ENCODE measurements around the gene HERC2. TPM values are rescaled to one million over a fixed set of nuclear protein-coding genes. Genes with fewer than 3 reads are reported as not detected.
"Not testable (repeated sequence)": the region's sequence is repeated elsewhere in the genome, so short reads cannot be mapped to it uniquely, and the experiment has no call there.

The HERC2 gene, protein sequence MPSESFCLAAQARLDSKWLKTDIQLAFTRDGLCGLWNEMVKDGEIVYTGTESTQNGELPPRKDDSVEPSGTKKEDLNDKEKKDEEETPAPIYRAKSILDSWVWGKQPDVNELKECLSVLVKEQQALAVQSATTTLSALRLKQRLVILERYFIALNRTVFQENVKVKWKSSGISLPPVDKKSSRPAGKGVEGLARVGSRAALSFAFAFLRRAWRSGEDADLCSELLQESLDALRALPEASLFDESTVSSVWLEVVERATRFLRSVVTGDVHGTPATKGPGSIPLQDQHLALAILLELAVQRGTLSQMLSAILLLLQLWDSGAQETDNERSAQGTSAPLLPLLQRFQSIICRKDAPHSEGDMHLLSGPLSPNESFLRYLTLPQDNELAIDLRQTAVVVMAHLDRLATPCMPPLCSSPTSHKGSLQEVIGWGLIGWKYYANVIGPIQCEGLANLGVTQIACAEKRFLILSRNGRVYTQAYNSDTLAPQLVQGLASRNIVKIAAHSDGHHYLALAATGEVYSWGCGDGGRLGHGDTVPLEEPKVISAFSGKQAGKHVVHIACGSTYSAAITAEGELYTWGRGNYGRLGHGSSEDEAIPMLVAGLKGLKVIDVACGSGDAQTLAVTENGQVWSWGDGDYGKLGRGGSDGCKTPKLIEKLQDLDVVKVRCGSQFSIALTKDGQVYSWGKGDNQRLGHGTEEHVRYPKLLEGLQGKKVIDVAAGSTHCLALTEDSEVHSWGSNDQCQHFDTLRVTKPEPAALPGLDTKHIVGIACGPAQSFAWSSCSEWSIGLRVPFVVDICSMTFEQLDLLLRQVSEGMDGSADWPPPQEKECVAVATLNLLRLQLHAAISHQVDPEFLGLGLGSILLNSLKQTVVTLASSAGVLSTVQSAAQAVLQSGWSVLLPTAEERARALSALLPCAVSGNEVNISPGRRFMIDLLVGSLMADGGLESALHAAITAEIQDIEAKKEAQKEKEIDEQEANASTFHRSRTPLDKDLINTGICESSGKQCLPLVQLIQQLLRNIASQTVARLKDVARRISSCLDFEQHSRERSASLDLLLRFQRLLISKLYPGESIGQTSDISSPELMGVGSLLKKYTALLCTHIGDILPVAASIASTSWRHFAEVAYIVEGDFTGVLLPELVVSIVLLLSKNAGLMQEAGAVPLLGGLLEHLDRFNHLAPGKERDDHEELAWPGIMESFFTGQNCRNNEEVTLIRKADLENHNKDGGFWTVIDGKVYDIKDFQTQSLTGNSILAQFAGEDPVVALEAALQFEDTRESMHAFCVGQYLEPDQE (N-terminal part only)
- total RNA-seq, result 10 to 100 TPM; 14.1 to 98.3 (median 58.6) TPM

DNA sequence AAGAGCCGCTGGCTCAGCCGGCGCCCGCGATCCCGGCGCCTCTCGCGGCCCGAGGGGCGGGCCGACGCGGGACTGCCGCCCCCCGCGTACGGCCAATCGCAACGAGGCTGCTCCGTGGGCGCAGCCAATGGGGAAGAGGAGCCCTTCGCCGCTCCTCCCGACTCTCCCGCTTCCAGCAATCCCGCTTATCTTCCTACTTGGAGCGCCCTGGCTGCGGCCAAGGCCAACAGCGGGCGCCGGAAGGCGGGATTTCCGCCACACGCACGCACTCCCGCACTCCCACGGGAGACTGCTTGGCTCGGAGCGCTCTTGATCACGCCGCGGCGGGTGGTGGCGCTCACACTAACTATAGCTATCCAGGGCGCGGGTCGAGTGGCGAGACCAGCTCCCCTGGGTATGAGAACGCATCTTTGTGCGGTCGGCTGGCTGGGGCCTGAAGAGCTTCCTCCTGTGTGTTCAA, at the start of gene HERC2:
Gene HERC2, minus strand, starts transcription at position 51 of the 460 bp plus-strand sequence. CDS start 746 bp downstream, outside the sequence.
- H3K9me3 ChIP-seq; H3K27ac ChIP-seq; DNase-seq; intact Hi-C loops (cut with DNase I; ENCODE audit: low total_unique reads); H3K4me1 ChIP-seq; H3K27me3 ChIP-seq; H3K36me3 ChIP-seq: not testable (repeated sequence)
- peak within 1 kb of the TSS; percentile 33 to 36 for H3K4me3 ChIP-seq

DNA sequence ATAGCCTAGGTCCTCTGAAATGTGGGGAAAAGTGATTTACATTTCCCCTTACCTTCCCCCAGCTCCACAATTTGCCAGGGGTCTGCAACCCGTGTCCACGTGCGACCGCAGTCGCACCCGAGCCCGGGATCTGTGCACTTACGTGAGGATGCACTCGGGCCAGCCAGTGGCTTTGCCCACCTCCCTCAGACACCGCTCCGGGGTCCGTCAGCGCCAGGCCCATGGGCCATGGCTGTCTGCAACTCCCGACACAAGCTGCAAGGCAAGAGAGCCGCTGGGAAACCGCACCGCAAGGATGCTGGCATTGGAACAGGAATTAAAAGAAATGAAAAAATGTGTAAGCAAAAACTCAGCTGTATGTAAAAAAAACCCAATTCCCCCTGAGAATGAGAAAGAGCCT, 43.5 kb upstream of the HERC2 start:
- H3K27ac ChIP-seq; H3K27me3 ChIP-seq; H3K4me3 ChIP-seq; H3K36me3 ChIP-seq; intact Hi-C loops (cut with DNase I; ENCODE audit: low total_unique reads); H3K9me3 ChIP-seq; DNase-seq; H3K4me1 ChIP-seq: not testable (repeated sequence)

DNA sequence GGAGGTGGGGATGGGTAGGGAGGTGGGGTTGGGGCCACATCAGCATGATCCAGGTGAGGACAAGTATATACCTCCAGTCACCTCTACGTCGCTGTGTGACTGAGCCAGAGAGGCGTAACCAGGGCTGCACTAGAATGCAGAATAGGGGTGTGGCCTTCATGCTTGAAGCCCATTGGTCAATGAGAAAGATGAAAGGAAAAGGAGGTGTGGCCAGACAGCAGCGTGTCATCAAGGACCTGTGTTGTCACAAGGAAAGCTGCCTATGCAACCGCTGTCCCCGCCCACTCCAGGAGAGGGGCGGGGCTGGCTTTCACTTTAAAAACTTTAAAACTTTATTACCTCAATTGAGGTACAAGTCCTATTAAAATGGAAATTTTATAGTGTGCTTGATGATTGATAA, 36.0 kb upstream of the HERC2 start, which contains the start of gene GOLGA6L24:
Gene GOLGA6L24, minus strand, starts transcription at position 101 of the 400 bp plus-strand sequence. Its CDS starts 61 bp downstream, at position 40.
- H3K36me3 ChIP-seq; H3K9me3 ChIP-seq; H3K4me1 ChIP-seq; H3K27me3 ChIP-seq; DNase-seq; H3K4me3 ChIP-seq; intact Hi-C loops (cut with DNase I; ENCODE audit: low total_unique reads); H3K27ac ChIP-seq: not testable (repeated sequence)

DNA sequence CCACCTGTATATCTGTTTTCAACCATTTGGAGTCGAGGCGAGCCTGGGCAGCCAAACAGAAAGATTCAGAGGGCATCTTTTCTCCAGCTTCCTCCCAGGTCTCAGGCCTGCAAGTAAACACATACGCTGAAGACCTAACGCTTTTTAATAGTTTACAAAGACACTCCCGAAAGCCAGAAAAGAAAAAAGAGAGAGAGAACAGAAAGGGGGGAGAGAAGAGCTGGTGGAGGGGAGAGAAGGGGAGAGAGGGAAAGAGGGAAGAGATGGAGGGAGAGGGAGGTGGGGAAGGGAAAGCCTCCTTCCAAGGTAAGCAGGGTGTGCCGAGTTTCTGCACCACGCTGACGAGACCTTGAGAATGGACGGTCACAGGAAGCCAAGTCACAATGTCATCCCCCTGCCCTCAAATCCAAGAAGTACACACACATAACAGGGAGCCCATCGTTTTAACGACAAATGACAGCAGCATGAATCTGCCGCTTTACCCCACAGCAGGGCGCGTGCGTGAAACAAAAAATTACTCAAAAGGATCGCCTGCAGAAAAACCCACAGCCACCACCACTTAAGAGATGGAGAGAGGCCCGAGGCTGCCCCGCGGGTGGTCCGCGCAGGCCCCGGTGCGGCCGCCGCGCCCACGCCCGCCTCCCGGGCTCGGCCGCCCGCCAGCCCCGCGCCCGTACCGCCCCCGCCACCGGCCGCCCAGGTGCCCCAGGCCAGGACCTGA, 461 bp downstream of the HERC2 start:
- H3K36me3 ChIP-seq; H3K27ac ChIP-seq; H3K9me3 ChIP-seq; DNase-seq; intact Hi-C loops (cut with DNase I; ENCODE audit: low total_unique reads); H3K27me3 ChIP-seq; H3K4me1 ChIP-seq: not testable (repeated sequence)
- H3K4me3 ChIP-seq, result peak overlapping the region; percentile 33 to 36

DNA sequence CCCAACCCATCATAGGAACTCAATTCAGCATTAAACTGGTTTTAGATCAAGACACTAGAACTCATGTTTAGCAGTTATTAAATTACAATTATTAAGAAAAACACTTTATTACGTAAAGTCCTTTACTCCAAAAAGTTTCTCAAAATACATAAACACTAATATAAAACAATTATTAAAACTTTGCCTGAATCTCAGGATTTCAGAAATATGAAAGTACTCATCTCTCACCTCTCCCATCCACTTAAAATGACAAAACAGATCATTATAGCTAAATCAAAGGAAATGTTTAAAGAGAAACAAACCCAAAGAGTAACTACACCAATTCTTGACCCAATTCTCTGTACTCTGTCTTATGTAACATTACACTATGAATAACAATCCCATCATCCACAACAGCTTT, 2.3 kb downstream of the HERC2 start:
- intact Hi-C loops (cut with DNase I; ENCODE audit: low total_unique reads); H3K27me3 ChIP-seq; H3K4me3 ChIP-seq; H3K4me1 ChIP-seq; DNase-seq; H3K9me3 ChIP-seq; H3K27ac ChIP-seq; H3K36me3 ChIP-seq: not testable (repeated sequence)

DNA sequence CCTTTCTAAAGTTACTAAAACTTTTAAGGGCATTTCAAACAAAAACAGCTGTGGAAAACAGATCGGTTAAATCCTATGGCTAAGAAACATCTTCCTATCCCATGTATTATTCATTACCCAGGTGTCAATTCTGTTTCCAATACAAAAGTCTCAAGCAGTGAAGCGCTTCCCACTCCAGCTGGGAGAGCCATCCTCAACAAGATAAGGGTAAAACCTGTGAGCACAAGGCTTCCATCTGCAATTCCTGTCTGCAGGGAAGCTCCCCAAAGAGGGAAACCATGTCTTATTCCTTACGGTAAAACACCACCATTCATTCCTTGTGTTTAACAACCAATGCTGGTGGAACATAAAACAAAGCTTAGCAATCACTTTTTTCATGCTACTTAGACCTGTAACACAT, 3.2 kb downstream of the HERC2 start:
- DNase-seq; H3K4me3 ChIP-seq; H3K36me3 ChIP-seq; H3K9me3 ChIP-seq; H3K27me3 ChIP-seq; H3K27ac ChIP-seq; intact Hi-C loops (cut with DNase I; ENCODE audit: low total_unique reads); H3K4me1 ChIP-seq: not testable (repeated sequence)

DNA sequence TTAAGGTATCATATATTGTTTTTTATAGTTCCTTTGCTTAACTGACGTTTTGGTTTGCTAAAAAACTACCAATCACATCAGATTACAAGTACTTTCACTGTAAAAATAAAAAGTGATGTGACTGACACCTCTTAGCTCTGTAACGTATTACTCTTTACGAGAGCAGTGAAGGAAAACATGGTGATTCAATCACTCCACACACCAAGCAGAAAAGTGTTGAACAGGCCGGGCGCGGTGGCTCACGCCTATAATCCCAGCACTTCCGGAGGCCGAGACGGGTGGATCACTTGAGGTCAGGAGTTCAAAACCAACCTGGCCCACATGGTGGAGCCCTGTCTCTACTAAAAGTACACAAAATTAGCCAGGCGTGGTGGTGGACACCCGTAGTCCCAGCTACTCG, 3.9 kb downstream of the HERC2 start:
- DNase-seq; H3K36me3 ChIP-seq; H3K9me3 ChIP-seq; H3K27me3 ChIP-seq; H3K4me1 ChIP-seq; intact Hi-C loops (cut with DNase I; ENCODE audit: low total_unique reads); H3K4me3 ChIP-seq; H3K27ac ChIP-seq: not testable (repeated sequence)

DNA sequence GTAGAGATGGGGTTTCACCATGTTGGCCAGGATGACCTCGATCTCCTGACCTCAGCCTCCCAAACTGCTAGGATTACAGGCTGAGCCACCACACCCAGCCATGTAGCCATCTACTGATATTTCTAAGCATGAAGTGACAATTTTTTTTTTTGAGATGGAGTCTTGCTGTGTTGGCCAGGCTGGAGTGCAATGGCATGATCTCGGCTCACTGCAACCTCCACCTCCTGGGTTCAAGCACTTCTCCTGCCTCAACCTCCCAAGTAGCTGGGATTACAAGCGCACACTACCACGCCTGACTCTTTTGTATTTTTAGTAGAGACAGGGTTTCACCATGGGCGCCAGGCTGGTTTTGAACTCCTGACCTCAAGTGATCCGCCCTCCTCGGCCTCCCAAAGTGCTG, 5.0 kb downstream of the HERC2 start:
- H3K4me3 ChIP-seq; H3K4me1 ChIP-seq; H3K27ac ChIP-seq; DNase-seq; intact Hi-C loops (cut with DNase I; ENCODE audit: low total_unique reads); H3K9me3 ChIP-seq; H3K27me3 ChIP-seq; H3K36me3 ChIP-seq: not testable (repeated sequence)

DNA sequence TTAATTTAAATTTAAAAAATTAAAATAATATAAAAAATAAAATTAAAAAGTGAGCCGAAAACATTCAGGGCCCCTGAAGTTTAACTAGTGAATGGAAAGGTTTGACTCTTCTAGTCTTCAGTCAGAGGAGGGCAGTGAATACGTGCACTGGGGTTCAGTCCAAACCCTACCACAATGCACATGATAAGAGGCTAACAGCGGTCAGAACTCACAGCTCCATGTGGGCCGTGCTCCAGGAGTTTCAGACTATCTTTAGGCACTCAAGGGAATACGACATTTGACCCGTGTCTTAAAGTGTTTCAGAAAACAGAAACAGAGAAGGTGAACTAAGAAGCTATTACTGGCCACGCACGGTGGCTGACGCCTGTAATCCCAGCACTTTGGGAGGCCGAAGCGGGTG, 11.5 kb downstream of the HERC2 start:
- intact Hi-C loops (cut with DNase I; ENCODE audit: low total_unique reads); H3K9me3 ChIP-seq; H3K4me3 ChIP-seq; H3K27me3 ChIP-seq; H3K36me3 ChIP-seq; DNase-seq; H3K27ac ChIP-seq; H3K4me1 ChIP-seq: not testable (repeated sequence)

DNA sequence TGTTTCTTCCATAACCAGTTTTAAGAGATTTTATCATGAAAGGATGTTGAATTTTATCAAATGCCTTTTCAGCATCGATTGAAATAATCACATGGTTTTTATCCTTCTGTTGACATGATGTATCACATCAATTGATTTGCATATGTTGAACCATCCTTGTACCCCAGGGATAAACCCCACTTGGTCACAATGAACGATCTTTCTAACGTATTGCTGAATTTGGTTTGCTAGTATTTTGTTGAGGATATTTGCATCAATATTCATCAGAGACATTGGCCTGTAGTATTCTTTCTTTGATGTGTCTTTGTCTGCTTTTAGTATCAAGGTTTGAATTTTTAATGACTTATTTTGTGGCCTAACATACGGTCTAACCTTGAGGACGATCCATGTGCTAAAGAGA, 13.3 kb downstream of the HERC2 start:
- intact Hi-C loops (cut with DNase I; ENCODE audit: low total_unique reads); H3K27ac ChIP-seq; H3K36me3 ChIP-seq; DNase-seq; H3K4me3 ChIP-seq; H3K9me3 ChIP-seq; H3K4me1 ChIP-seq; H3K27me3 ChIP-seq: not testable (repeated sequence)

DNA sequence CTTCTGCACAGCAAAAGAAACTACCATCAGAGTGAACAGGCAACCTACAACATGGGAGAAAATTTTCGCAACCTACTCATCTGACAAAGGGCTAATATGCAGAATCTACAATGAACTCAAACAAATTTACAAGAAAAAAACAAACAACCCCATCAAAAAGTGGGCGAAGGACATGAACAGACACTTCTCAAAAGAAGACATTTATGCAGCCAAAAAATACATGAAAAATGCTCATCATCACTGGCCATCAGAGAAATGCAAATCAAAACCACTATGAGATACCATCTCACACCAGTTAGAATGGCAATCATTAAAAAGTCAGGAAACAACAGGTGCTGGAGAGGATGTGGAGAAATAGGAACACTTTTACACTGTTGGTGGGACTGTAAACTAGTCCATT, 16.3 kb downstream of the HERC2 start:
- H3K36me3 ChIP-seq; H3K4me3 ChIP-seq; DNase-seq; H3K27ac ChIP-seq; H3K4me1 ChIP-seq; intact Hi-C loops (cut with DNase I; ENCODE audit: low total_unique reads); H3K9me3 ChIP-seq; H3K27me3 ChIP-seq: not testable (repeated sequence)

DNA sequence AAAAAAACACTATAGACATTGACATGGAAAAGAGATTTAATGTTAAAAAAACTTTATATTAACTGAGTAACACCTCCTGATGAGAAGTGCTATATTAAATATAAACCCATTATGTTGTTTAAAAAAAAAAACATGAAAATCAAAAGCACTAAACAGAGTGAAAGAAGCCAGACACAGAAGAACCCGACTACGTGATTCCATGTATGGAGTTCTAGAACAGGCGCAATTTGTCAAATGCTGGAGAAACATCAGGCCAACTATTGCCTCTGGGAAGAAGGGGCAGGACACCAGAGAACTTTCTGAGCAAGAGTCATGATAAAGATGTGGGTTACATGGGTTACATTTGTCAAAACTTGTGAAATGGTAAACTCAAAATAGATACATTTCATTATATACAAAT, 24.5 kb downstream of the HERC2 start:
- intact Hi-C loops (cut with DNase I; ENCODE audit: low total_unique reads); H3K9me3 ChIP-seq; H3K4me1 ChIP-seq; H3K27me3 ChIP-seq; DNase-seq; H3K27ac ChIP-seq; H3K4me3 ChIP-seq; H3K36me3 ChIP-seq: not testable (repeated sequence)

Data from uterus (tissue), 4 donors.